GM12878 (cell line): Measurements from ENCODE around the gene VPREB1. TPM values are rescaled to one million over a fixed set of nuclear protein-coding genes. Genes with fewer than 3 reads are reported as not detected.
A peak's percentile ranks its signal among the peaks of the same experiment; 100 is the strongest.

Source experiments
- ATF2 ChIP-seq: IDR thresholded peaks from 2 replicates; pipeline ENCODE4 v1.6.1; 2012; ENCODE audit warnings: low read length, inconsistent platforms
- CHD2 ChIP-seq: IDR thresholded peaks from 2 replicates; pipeline ENCODE4 v1.6.1; 2011; ENCODE audit warnings: low read depth, low read length, improper control_type of control experiment, borderline replicate concordance
- ESRRA ChIP-seq: IDR thresholded peaks from 2 replicates; pipeline ENCODE4 v1.6.1; 2012; ENCODE audit warnings: mild to moderate bottlenecking, low read length, improper control_type of control experiment
- FOS ChIP-seq: IDR thresholded peaks from 3 replicates; pipeline ENCODE4 v1.6.1; 2011; ENCODE audit warnings: borderline replicate concordance; ENCODE audit not compliant: insufficient read length; ENCODE audit errors: extremely low read depth
- FOXM1 ChIP-seq: IDR thresholded peaks from 2 replicates; pipeline ENCODE4 v1.6.1; 2012; ENCODE audit warnings: low read depth, mild to moderate bottlenecking, inconsistent platforms, low read length, moderate library complexity
- GATAD2B ChIP-seq: fragments of 450-650 bp; conservative IDR thresholded peaks from 2 replicates; pipeline ENCODE4 v1.6.1; 2017; ENCODE audit warnings: low read depth, mild to moderate bottlenecking, moderate library complexity
- HCFC1 ChIP-seq: fragments of 150-350 bp; IDR thresholded peaks from 2 replicates; pipeline ENCODE4 v1.6.1; 2014; ENCODE audit warnings: low read length
- HDGF ChIP-seq: fragments of 450-650 bp; IDR thresholded peaks from 2 replicates; pipeline ENCODE4 v1.6.1; 2016; ENCODE audit warnings: antibody characterized with exemption
- IRF4 ChIP-seq: IDR thresholded peaks from 2 replicates; pipeline ENCODE4 v1.6.1; 2011; ENCODE audit warnings: low read depth, low read length
- KLF5 ChIP-seq: fragments of 450-650 bp; IDR thresholded peaks from 2 replicates; pipeline ENCODE4 v1.6.1; 2014; ENCODE audit warnings: mild to moderate bottlenecking; ENCODE audit not compliant: partially characterized antibody
- MEF2B ChIP-seq: fragments of 450-650 bp; IDR thresholded peaks from 2 replicates; pipeline ENCODE4 v1.6.1; 2018; ENCODE audit warnings: mild to moderate bottlenecking, moderate library complexity; ENCODE audit not compliant: partially characterized antibody, poor library complexity, severe bottlenecking
- MXI1 ChIP-seq: fragments of 150-350 bp; IDR thresholded peaks from 2 replicates; pipeline ENCODE4 v1.6.1; 2011; ENCODE audit warnings: low read depth, mild to moderate bottlenecking, inconsistent platforms, low read length, improper control_type of control experiment
- NBN ChIP-seq: fragments of 450-650 bp; IDR thresholded peaks from 2 replicates; pipeline ENCODE4 v1.6.1; 2016
- NR2C2 ChIP-seq: IDR thresholded peaks from 2 replicates; pipeline ENCODE4 v1.6.1; 2011; ENCODE audit warnings: borderline replicate concordance, low read depth; ENCODE audit not compliant: control insufficient read depth, insufficient read length
- POLR2AphosphoS2 ChIP-seq: IDR thresholded peaks from 2 replicates; pipeline ENCODE4 v1.6.1; 2011; ENCODE audit warnings: low read depth, mild to moderate bottlenecking, low read length, improper control_type of control experiment, moderate library complexity
- SMARCA5 ChIP-seq: fragments of 450-650 bp; IDR thresholded peaks from 2 replicates; pipeline ENCODE4 v1.6.1; 2017; ENCODE audit warnings: mild to moderate bottlenecking
- SREBF2 ChIP-seq: IDR thresholded peaks from 2 replicates; pipeline ENCODE4 v1.6.1; 2012; ENCODE audit warnings: mild to moderate bottlenecking, low read length
- SRF ChIP-seq, 2 experiments: IDR thresholded peaks; 2 replicates each; pipeline ENCODE4 v1.6.1; 2011; ENCODE audit warnings: low read depth in 2 of 2, low read length in 2 of 2, mild to moderate bottlenecking in 1 of 2, moderate library complexity in 1 of 2
- STAT1 ChIP-seq: fragments of 450-650 bp; conservative IDR thresholded peaks from 2 replicates; pipeline ENCODE4 v1.6.1; 2014; ENCODE audit warnings: antibody characterized with exemption, mild to moderate bottlenecking
- SUPT20H ChIP-seq: IDR thresholded peaks from 2 replicates; pipeline ENCODE4 v1.6.1; 2011; ENCODE audit warnings: low read depth, mild to moderate bottlenecking, low read length, moderate library complexity, borderline replicate concordance; ENCODE audit not compliant: control insufficient read depth
- TAF1 ChIP-seq: IDR thresholded peaks from 2 replicates; pipeline ENCODE4 v1.6.1; 2011; ENCODE audit warnings: mild to moderate bottlenecking, low read depth, low read length, borderline replicate concordance
- ZBTB33 ChIP-seq: fragments of 450-650 bp; IDR thresholded peaks from 2 replicates; pipeline ENCODE4 v1.6.1; 2017; ENCODE audit warnings: mild to moderate bottlenecking
- polyA plus RNA-seq, 11 experiments: library from polyadenylated mRNA; depleted of rRNA in 4 of 11; unstranded in 6 of 11; stranded (reverse) in 5 of 11; fragments of >200 nt; fragmentation: Nextera tagmentation in 4 of 11; fragmentation: Illumina TruSeq in 1 of 11; extraction: Ambion mirVana in 4 of 11; extraction: Trizol in 1 of 11; gene quantifications; 1 replicate in 1 of 11; 2 replicates in 10 of 11; pipeline versions ENCODE4 v1.2.1 to v1.2.3, GENCODE V29; 2011 to 2016; ENCODE audit warnings: inconsistent platforms in 2 of 11, missing spikeins in 2 of 11, low read depth in 1 of 11
- total RNA-seq, 4 experiments: library from RNA; depleted of rRNA in 3 of 4; stranded (reverse); fragments of >200 nt in 3 of 4; fragmentation: Illumina TruSeq in 1 of 4; extraction: Trizol in 1 of 4; gene quantifications; 2 replicates each; pipeline versions ENCODE4 v1.2.1 to v1.2.3, GENCODE V29; 2013 to 2021
- TF ChIP-seq, protein P1 (sequence below): fragments of 450-650 bp; IDR thresholded peaks from 2 replicates; pipeline ENCODE4 v1.6.1; 2016; ENCODE audit warnings: mild to moderate bottlenecking
- TF ChIP-seq, protein P2 (sequence below): IDR thresholded peaks from 2 replicates; pipeline ENCODE4 v1.6.1; 2012; ENCODE audit warnings: low read depth, low read length, improper control_type of control experiment

VPREB1 gene
- total and polyA plus RNA-seq, 10 of the 15 experiments (the other 5 are each of a cell fraction or from before 2014, with no cell fraction given): not detected

GRCh38 chr22:22195265-22196017, 49.1 kb upstream of the VPREB1 start (continued):
- TF ChIP-seq, protein P1, sequence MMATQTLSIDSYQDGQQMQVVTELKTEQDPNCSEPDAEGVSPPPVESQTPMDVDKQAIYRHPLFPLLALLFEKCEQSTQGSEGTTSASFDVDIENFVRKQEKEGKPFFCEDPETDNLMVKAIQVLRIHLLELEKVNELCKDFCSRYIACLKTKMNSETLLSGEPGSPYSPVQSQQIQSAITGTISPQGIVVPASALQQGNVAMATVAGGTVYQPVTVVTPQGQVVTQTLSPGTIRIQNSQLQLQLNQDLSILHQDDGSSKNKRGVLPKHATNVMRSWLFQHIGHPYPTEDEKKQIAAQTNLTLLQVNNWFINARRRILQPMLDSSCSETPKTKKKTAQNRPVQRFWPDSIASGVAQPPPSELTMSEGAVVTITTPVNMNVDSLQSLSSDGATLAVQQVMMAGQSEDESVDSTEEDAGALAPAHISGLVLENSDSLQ: peak; percentile 28; the same call in 1 of the 2 replicates
- peak; percentile 30; the same call in 1 of the 2 replicates for TF ChIP-seq TAF1
- TF ChIP-seq FOXM1: no peak
- 0 out of 2 replicates have a peak, but pooled peaks have one; percentile 77 for TF ChIP-seq HDGF
- peak; percentile 98 for TF ChIP-seq SMARCA5
- peak; percentile 94 for TF ChIP-seq POLR2AphosphoS2
- peak; percentile 67 for TF ChIP-seq MXI1
- TF ChIP-seq, protein P2, sequence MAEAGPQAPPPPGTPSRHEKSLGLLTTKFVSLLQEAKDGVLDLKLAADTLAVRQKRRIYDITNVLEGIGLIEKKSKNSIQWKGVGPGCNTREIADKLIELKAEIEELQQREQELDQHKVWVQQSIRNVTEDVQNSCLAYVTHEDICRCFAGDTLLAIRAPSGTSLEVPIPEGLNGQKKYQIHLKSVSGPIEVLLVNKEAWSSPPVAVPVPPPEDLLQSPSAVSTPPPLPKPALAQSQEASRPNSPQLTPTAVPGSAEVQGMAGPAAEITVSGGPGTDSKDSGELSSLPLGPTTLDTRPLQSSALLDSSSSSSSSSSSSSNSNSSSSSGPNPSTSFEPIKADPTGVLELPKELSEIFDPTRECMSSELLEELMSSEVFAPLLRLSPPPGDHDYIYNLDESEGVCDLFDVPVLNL: 0 out of 2 replicates have a peak, but pooled peaks have one; percentile 15
- TF ChIP-seq ATF2: no peak
- no peak for TF ChIP-seq SREBF2
- no peak; the same call in 1 of the 2 replicates for TF ChIP-seq STAT1
- TF ChIP-seq FOS: no peak
- peak; percentile 84 for TF ChIP-seq CHD2
- peak; percentile 34 for TF ChIP-seq NR2C2
- no peak for TF ChIP-seq SUPT20H
- peak; percentile 97 for TF ChIP-seq ESRRA
- TF ChIP-seq ZBTB33: no peak
- peak; percentile 68; the same call in 1 of the 2 replicates for TF ChIP-seq GATAD2B
- TF ChIP-seq SRF (IDR thresholded peaks at IDR 0.05; ENCODE audit: low read depth in 2 of 2, low read length in 2 of 2): no peak
- peak; percentile 37; the same call in 1 of the 2 replicates for TF ChIP-seq IRF4
- TF ChIP-seq HCFC1: no peak
- TF ChIP-seq NBN: peak; percentile 96; the same call in 1 of the 2 replicates
- TF ChIP-seq MEF2B: peak; percentile 55
- peak; percentile 36 for TF ChIP-seq KLF5
